ENCODE results near the gene GPC6.

DNA sequence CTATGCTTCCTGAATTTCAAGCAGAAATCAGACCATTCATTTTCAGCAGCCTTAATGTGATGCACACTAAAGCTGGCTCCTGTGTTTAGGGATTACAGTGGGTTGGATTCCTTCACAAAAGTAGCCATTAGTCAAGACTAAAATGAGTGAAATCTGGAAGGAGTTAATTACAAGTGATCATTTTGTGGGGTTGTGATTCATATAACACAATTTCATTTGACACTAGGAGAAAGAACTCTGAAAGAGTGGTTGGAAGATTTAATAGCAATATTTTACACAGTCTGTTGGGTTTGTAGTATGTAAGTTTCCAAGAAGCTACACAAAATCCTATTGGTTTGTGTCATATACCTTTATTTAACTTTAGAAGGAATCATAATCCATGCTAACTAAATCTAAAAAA lies 1015.9 kb downstream of the GPC6 start:
- TF ChIP-seq, protein P1, sequence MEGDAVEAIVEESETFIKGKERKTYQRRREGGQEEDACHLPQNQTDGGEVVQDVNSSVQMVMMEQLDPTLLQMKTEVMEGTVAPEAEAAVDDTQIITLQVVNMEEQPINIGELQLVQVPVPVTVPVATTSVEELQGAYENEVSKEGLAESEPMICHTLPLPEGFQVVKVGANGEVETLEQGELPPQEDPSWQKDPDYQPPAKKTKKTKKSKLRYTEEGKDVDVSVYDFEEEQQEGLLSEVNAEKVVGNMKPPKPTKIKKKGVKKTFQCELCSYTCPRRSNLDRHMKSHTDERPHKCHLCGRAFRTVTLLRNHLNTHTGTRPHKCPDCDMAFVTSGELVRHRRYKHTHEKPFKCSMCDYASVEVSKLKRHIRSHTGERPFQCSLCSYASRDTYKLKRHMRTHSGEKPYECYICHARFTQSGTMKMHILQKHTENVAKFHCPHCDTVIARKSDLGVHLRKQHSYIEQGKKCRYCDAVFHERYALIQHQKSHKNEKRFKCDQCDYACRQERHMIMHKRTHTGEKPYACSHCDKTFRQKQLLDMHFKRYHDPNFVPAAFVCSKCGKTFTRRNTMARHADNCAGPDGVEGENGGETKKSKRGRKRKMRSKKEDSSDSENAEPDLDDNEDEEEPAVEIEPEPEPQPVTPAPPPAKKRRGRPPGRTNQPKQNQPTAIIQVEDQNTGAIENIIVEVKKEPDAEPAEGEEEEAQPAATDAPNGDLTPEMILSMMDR (conservative IDR thresholded peaks at IDR 0.05): no peak
- TF ChIP-seq ZFX (IDR thresholded peaks at IDR 0.05): no peak
